ENCODE measurements around the gene NRTN.

The NRTN gene

DNA sequence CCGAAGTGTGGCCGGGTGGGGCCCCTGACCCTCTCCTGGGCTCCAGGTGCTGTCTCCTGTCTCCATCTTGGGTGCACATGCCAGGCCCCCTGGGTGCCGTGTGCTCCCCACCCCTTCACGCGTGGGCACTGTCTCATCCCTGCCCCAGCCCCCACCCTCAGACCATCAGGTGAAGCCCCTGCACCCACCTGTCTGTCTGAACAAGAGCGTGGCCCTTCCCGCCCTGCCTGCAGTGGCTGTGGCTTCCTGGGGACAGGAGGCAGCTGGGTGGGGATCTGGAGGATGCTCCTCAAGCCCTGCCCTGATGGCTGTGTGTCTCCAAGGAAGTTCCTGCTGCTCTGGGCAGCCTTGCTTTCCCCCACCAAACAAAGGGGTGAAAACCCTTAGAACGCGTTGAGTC is 22.5 kb upstream of the NRTN start:
- TF ChIP-seq POLR2AphosphoS5 (IDR thresholded peaks at IDR 0.05; ENCODE audit: low read depth, low read length) (no peak), TAF1 (IDR thresholded peaks at IDR 0.05; ENCODE audit: borderline replicate concordance, insufficient read depth, low read length) (no peak), SIN3A (IDR thresholded peaks at IDR 0.05; ENCODE audit: borderline replicate concordance, insufficient read depth, low read length) (no peak), FOXP2 (optimal IDR thresholded peaks at IDR 0.05; ENCODE audit: borderline replicate concordance, extremely low read depth, extremely low read length, insufficient read depth) (no peak)
- TF ChIP-seq, protein P1, sequence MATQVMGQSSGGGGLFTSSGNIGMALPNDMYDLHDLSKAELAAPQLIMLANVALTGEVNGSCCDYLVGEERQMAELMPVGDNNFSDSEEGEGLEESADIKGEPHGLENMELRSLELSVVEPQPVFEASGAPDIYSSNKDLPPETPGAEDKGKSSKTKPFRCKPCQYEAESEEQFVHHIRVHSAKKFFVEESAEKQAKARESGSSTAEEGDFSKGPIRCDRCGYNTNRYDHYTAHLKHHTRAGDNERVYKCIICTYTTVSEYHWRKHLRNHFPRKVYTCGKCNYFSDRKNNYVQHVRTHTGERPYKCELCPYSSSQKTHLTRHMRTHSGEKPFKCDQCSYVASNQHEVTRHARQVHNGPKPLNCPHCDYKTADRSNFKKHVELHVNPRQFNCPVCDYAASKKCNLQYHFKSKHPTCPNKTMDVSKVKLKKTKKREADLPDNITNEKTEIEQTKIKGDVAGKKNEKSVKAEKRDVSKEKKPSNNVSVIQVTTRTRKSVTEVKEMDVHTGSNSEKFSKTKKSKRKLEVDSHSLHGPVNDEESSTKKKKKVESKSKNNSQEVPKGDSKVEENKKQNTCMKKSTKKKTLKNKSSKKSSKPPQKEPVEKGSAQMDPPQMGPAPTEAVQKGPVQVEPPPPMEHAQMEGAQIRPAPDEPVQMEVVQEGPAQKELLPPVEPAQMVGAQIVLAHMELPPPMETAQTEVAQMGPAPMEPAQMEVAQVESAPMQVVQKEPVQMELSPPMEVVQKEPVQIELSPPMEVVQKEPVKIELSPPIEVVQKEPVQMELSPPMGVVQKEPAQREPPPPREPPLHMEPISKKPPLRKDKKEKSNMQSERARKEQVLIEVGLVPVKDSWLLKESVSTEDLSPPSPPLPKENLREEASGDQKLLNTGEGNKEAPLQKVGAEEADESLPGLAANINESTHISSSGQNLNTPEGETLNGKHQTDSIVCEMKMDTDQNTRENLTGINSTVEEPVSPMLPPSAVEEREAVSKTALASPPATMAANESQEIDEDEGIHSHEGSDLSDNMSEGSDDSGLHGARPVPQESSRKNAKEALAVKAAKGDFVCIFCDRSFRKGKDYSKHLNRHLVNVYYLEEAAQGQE (IDR thresholded peaks at IDR 0.05; ENCODE audit: insufficient read depth in 1 of 2, low read depth in 2 of 2, low read length in 2 of 2) = no peak

DNA sequence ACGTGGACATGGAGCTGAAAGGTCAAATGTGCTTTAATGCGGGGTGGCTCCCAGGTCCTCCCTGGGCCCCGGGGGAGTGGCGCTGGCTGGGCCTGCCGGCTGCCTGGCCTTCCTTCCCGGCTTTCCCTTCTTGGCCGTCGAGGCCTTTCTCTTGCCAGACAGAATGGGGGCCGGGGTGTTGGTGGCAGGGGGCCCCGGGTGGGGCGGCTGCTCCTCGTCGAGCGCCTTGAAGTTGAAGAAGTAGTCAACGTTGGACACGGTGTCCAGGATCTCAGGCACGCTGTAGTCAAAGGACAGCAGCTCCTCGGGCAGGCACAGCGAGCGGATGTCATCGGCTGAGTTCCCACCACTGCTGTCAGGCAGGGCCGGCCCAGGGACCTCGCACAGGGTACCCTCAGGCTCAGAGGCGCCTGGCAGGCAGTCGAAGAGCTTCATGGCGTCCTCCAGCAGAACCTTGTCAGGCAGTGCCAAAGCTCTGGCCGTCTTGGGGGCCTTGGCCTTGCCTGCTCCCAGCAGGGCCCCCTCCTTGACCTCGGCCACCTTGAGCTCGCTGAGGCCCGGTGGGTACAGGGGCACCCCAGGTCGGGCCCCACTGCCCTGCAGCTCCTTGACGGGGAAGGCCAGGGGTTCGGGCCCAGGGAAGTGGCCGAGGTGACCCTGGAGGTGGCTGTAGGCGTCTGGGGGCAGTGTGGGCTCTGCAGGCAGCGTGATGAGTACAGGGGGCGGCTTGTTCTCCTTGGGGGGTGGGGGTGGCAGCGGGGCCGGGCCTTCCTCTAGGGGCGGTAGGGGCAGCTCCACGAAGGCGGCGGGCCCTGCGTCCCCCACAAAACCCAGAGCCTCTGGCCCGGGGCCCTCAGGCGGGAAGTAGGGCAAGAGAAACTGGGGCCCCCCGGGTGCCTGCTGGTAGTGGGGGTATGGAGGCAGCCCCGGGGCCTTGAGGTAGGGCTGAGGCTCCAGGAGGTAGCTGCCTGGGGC is 21.6 kb upstream of the NRTN start:
- no peak for TF ChIP-seq FOXP2 (optimal IDR thresholded peaks at IDR 0.05; ENCODE audit: borderline replicate concordance, extremely low read depth, extremely low read length, insufficient read depth)
- TF ChIP-seq, protein P1 (IDR thresholded peaks at IDR 0.05; ENCODE audit: insufficient read depth in 1 of 2, low read depth in 2 of 2, low read length in 2 of 2) = no peak

DNA sequence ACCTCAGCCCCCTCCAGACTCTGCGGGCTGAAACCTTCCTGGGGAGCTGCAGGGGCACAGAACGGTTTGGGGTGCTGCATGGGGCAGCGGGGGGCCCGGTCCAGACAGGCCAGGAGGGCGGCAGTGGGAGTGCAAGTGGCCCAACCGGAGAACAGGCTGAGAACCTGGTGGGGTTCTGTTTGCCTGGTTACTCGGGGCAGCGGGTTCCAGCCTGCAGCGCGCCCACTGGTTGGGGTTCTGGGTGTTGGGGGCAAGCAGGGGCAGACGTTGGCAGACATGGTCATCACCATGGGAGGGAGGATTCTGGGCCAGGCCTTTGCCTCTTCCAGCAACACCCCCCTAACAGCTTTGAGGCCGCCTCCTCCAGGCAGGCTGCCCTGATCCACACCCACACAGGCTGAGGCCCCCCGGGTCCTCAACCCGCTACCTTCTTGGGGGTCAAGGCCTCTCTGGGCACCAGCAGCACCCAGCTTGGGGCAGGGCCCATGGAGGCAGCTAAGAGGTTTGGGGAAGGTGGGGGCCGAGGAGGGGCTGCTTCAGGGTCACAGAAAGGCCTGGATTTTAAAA is 20.2 kb upstream of the NRTN start, which contains the start of gene PRR22:
Gene PRR22, minus strand, starts transcription at position 166 of the 567 bp plus-strand sequence. Its CDS starts 86 bp downstream, at position 80.
- TF ChIP-seq POLR2AphosphoS5 (IDR thresholded peaks at IDR 0.05; ENCODE audit: low read depth, low read length) (no peak), TAF1 (IDR thresholded peaks at IDR 0.05; ENCODE audit: borderline replicate concordance, insufficient read depth, low read length) (no peak), FOXP2 (optimal IDR thresholded peaks at IDR 0.05; ENCODE audit: borderline replicate concordance, extremely low read depth, extremely low read length, insufficient read depth) (no peak), SIN3A (IDR thresholded peaks at IDR 0.05; ENCODE audit: borderline replicate concordance, insufficient read depth, low read length) (no peak)
- TF ChIP-seq, protein P1 (IDR thresholded peaks at IDR 0.05; ENCODE audit: insufficient read depth in 1 of 2, low read depth in 2 of 2, low read length in 2 of 2) = no peak

DNA sequence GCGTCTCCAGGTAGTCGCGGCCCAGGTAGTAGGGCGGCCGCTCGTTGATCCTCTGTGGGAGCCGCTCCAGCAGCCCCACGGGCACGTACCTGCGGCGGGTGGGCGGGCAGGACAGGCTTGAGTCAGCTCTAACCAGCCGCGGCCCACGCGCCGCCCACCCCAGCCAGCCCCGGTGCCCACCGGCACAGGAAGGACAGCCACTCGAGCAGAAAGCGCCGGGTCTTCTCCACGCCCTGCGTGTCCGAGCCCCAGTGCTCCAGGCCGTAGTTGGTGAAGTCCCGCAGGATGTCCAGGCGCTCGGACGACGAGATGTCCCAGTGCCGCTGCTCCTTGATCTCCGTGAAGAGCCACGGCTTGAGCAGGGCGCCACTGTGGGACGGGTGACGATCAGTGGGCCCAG is 19.4 kb upstream of the NRTN start:
- no peak for TF ChIP-seq POLR2AphosphoS5 (IDR thresholded peaks at IDR 0.05; ENCODE audit: low read depth, low read length)
- TF ChIP-seq SIN3A (IDR thresholded peaks at IDR 0.05; ENCODE audit: borderline replicate concordance, insufficient read depth, low read length) = no peak
- TF ChIP-seq TAF1 (IDR thresholded peaks at IDR 0.05; ENCODE audit: borderline replicate concordance, insufficient read depth, low read length) = no peak
- TF ChIP-seq, protein P1 (IDR thresholded peaks at IDR 0.05; ENCODE audit: insufficient read depth in 1 of 2, low read depth in 2 of 2, low read length in 2 of 2) = no peak
- TF ChIP-seq FOXP2 (optimal IDR thresholded peaks at IDR 0.05; ENCODE audit: borderline replicate concordance, extremely low read depth, extremely low read length, insufficient read depth) = no peak

All from PFSK-1 (cell line).